Activated CD4-positive, alpha-beta T cell treated with anti-CD3 and anti-CD28 coated beads, Interleukin-2, amount 50 U/mL, for 1 hour (primary cell): Measurements from ENCODE around the gene CLEC4E.
A peak's percentile ranks its signal among the peaks of the same experiment; 100 is the strongest.
"Not testable (repeated sequence)": the region's sequence is repeated elsewhere in the genome, so short reads cannot be mapped to it uniquely, and the experiment has no call there.

Experiments
- DNase-seq: peaks from one replicate; pipeline ENCODE4 v3.0.0-alpha.2; 2020

Gene CLEC4E

DNA sequence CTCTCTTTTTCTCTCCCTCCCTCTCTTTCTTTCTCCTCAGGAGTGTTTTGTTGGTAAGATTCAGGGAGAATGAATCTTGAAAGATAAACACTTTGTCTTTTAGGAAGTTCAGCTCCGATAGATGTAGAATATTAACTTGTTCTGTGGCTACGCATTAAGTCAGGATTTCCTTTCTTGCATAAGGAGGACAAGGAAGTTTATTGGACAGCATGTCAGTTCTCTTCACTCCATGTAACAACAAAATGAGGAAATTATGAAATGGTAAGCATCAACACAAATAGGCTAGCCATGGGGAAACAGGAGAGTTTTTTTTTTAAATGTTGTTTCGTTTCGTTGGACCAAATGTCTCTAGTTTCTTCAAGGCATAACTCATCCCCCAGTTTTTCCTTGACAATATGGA is at the start of gene CLEC4E:
Gene CLEC4E, minus strand, starts transcription at position 75 of the 400 bp plus-strand sequence. CDS start 108 bp downstream, outside the sequence.
- DNase-seq, result not testable (repeated sequence)

GRCh38 chr12:8589679-8590078 is 49.0 kb upstream of the CLEC4E start:
- DNase-seq, result no peak

DNA sequence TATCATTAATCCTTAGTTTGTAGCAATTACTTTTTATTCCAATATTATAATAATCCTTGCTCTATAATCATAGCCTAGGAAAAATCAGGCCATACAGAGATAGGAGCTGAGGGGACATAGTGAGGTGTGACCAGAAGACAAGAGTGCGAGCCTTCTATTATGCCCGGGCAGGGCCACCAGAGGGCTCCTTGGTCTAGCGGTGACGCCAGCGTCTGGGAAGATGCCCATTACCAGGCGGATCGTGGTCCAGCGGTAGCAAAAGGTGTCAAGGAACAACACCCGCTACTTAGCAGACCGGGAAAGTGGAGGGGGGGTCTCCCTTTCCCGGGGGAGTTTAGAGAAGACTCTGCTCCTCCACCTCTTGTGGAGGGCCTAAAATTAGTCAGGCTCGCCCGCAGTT is 43.8 kb upstream of the CLEC4E start:
- DNase-seq, result not testable (repeated sequence)

- no peak for DNase-seq
Observed at GRCh38 chr12:8584004-8584403, 43.3 kb upstream of the CLEC4E start.

DNA sequence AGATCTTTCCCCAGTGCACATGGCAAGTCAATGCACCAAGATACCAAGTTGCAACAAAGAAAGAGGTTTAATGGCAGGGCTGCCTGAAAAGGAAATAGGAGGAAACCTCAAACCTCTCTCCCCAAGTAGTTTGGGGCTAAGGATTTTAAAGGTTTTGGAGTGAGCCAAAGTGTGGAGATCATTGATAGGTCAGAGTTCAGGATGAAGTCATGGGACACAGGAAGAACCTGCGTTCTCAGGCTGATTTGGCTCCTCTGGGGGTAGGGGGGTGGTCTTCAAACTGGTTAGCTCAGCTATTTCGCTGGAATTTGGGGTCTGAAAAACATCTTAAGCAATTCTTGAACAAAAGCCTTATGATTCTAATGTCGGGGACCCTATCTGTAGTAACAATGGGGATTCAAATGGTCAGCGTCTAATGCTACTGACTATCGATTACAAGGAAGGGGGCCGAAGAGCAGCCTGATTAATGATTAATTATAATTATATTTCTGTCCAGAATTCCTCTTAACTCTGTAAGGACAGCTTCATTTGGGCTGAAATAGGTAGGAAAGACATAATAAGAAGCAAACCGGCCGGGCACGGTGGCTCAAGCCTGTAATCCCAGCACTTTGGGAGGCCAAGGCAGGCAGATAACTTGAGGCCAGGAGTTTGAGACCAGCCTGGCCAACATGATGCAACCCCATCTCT is 40.5 kb upstream of the CLEC4E start:
- no peak for DNase-seq

- DNase-seq, result no peak
Observed at GRCh38 chr12:8577879-8578278, 37.2 kb upstream of the CLEC4E start.

DNA sequence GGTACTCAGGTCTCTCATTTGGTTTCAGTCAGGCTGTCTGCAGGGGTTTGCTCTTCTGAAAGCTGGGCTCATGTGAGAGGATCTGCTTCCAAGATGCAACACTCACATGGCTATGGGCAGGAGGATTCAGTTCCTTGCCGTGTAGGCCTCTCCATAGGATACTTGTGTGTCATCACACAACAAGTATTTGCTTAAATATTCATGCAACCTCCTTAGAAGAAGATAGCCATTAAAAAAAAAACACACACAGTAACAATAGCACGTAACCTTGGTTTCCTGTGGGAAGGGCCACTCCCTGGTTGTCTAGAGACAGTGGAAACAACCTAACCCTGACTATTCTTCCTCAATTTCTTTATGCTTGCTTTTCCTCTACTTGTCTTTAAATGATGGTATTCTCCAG is 31.8 kb upstream of the CLEC4E start:
- DNase-seq, result no peak

- no peak for DNase-seq
Observed at GRCh38 chr12:8566525-8566924, 25.8 kb upstream of the CLEC4E start.

- DNase-seq, result not testable (repeated sequence)
Observed at GRCh38 chr12:8566052-8566451, 25.3 kb upstream of the CLEC4E start.

DNA sequence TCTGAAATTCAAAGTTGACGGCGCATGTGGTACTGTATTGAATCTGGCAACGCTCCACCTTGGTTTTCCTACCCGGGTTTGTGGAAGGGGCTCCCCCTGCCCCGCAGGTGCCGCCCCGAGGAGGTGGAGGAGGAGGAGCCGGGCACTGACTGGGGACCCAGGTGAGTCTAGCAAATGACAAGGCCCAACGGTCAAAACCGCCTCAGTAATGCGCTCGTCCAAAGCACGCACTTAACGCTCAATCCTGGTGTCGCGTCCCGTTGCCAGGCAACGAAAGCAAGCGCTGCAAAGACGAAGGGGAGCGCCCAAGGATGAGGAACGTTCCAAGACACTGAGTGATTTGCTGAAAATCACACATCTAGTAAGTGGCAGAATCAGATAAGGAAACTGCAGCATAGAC is 24.0 kb upstream of the CLEC4E start:
- no peak for DNase-seq

DNA sequence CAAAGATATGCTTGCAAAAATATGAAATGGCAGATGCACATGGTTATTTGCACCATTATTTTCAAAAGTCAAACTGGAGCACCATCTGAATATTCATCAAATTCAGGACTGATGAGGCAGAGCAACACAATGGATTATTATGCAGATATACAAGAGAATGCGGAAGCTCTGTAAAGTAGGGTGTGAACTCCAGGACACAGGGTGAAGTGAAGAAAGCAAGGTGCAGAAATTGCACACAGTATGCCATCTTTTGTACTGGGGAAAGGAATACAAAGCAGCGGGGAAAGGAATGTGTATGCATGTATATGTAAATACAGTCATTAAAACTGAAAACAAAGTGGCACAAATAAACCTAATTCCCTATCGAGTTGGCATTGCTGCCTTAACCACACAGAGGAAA is 22.7 kb upstream of the CLEC4E start:
- DNase-seq, result no peak

DNA sequence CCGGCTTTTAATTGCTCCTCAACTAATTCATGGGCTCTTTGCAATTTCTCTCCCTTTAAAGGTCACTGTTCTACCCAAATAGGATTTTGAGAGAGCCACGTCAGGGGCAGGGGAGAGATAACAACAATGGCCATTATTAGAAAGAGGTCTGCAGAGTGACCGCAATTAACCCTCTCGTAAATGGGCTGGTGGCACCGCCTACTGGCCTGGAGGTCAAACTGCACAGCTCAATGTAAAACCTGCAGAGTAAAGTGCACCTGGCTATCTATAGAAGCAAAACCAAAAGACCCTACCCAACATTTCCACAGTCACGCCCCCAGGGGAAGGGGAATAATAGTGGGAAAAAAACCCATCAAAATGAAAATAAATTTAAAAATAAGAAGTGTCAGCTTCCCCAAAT is 21.6 kb upstream of the CLEC4E start:
- no peak for DNase-seq

GRCh38 chr12:8561011-8561410 is 20.3 kb upstream of the CLEC4E start:
- DNase-seq, result no peak

DNA sequence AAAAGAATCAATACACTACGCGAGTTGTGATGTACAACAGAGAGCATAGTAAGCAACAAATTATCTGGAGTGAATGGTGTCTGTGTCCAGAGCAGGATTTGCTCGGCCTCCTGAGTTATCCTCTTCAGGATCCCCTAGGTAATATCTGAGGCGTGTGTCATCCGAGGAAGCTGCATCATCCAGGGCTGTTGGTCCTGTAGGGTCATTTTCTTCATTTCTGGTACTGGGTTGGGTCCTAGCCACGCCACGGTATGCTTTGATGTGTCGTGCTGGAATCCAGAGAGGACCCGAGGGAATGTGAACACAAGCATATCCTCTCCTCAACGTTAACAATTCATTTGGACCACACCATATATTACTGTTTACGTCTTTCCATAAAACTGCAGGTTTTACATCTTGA is 19.0 kb upstream of the CLEC4E start:
- no peak for DNase-seq

GRCh38 chr12:8556531-8557097 is 15.9 kb upstream of the CLEC4E start:
- no peak for DNase-seq

GRCh38 chr12:8554451-8555195 is 13.9 kb upstream of the CLEC4E start:
- DNase-seq, result no peak

- DNase-seq, result no peak
Observed at GRCh38 chr12:8553088-8553627, 12.5 kb upstream of the CLEC4E start.

GRCh38 chr12:8549381-8549780 is 8.7 kb upstream of the CLEC4E start:
- no peak for DNase-seq

DNA sequence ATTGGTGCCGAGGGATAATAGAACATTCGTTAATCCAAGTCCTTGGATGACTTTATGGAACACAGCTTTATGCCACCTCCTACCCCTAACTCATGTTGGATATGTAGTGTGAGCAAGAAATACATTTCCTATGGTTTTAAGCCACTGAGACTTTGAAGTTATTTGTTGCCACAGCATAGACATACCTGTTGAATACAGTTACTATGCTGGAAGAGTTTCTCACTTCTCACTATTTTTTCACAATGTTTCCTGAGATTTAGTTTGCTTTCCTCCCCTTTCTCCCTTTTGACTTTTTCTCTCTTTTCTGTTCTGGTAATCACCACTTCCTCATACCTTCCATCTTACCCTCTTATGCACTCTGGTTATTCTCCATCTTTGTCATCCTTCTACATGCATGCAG is 7.5 kb upstream of the CLEC4E start:
- no peak for DNase-seq

GRCh38 chr12:8547645-8548044 is 6.9 kb upstream of the CLEC4E start:
- DNase-seq, result no peak

GRCh38 chr12:8546591-8546990 is 5.9 kb upstream of the CLEC4E start:
- DNase-seq, result no peak

- peak; percentile 66 for DNase-seq
Observed at GRCh38 chr12:8544295-8544694, 3.6 kb upstream of the CLEC4E start.

GRCh38 chr12:8541562-8541961 is 857 bp upstream of the CLEC4E start:
- no peak for DNase-seq

- DNase-seq, result not testable (repeated sequence)
Observed at GRCh38 chr12:8537820-8538219, 2.9 kb downstream of the CLEC4E start.
